Neural cell (in vitro differentiated cells): ENCODE measurements around the gene SH3D19. TPM values are rescaled to one million over a fixed set of nuclear protein-coding genes. Genes with fewer than 3 reads are reported as not detected.

Experiments
- H2AFZ ChIP-seq: fragments of 200-600, 300-800 bp; sonication (generic), shearing (Covaris generic); 2 replicates; pipeline ENCODE4 v1.6.0; 2014; ENCODE audit warnings: low read depth, mild to moderate bottlenecking, antibody characterized with exemption, low read length, moderate library complexity
- H3F3A ChIP-seq: fragments of 200-600 bp; shearing (Covaris generic); 2 replicates; pipeline ENCODE4 v1.6.1; 2016; ENCODE audit warnings: mild to moderate bottlenecking, moderate library complexity, mixed read lengths, antibody characterized with exemption, low read length; ENCODE audit not compliant: insufficient read depth, poor library complexity, severe bottlenecking
- H3K27ac ChIP-seq: fragments of 200-600, 300-800 bp; sonication (generic), shearing (Covaris generic); 2 replicates; pipeline ENCODE4 v1.5.1; 2014; ENCODE audit warnings: mild to moderate bottlenecking, low read length, moderate library complexity
- H3K27me3 ChIP-seq: fragments of 300-800, 200-600 bp; sonication (generic), shearing (Covaris generic); 2 replicates; pipeline ENCODE4 v1.6.0; 2014; ENCODE audit warnings: mild to moderate bottlenecking, low read depth, low read length, moderate library complexity; ENCODE audit not compliant: insufficient read depth
- H3K36me3 ChIP-seq: fragments of 300-800, 200-600 bp; sonication (generic), shearing (Covaris generic); 2 replicates; pipeline ENCODE4 v1.5.1; 2014; ENCODE audit warnings: mild to moderate bottlenecking, antibody characterized with exemption, low read length, moderate library complexity; ENCODE audit not compliant: insufficient read depth
- H3K4me2 ChIP-seq: fragments of 300-800, 200-600 bp; sonication (generic), shearing (Covaris generic); 2 replicates; pipeline ENCODE4 v1.6.0; 2014; ENCODE audit warnings: mild to moderate bottlenecking, low read length
- H3K4me3 ChIP-seq: fragments of 300-800, 200-600 bp; sonication (generic), shearing (Covaris generic); 2 replicates; pipeline ENCODE4 v1.5.1; 2014; ENCODE audit warnings: mild to moderate bottlenecking, low read length, moderate library complexity
- H3K79me2 ChIP-seq: fragments of 200-600 bp; shearing (Covaris generic); replicated peaks from 2 replicates; pipeline ENCODE4 v1.6.0; 2014; ENCODE audit warnings: mild to moderate bottlenecking, low read length, moderate library complexity; ENCODE audit not compliant: insufficient read depth
- H3K9ac ChIP-seq: fragments of 300-800, 200-600 bp; sonication (generic), shearing (Covaris generic); 2 replicates; pipeline ENCODE4 v1.6.1; 2016; ENCODE audit warnings: mild to moderate bottlenecking, low read length, mixed read lengths
- H3K9me2 ChIP-seq: fragments of 200-600 bp; shearing (Covaris generic); 2 replicates; pipeline ENCODE4 v1.6.1; 2016; ENCODE audit warnings: mild to moderate bottlenecking, low read length, mixed read lengths; ENCODE audit not compliant: insufficient read depth
- H3K9me3 ChIP-seq: fragments of 200-600, 300-800 bp; sonication (generic), shearing (Covaris generic); 2 replicates; pipeline ENCODE4 v1.6.1; 2016; ENCODE audit warnings: mild to moderate bottlenecking, mixed run types, low read length, moderate library complexity, mixed read lengths
- H4K20me1 ChIP-seq: fragments of 200-600 bp; shearing (Covaris generic); 2 replicates; pipeline ENCODE4 v1.6.1; 2016; ENCODE audit warnings: mild to moderate bottlenecking, mixed run types; ENCODE audit not compliant: insufficient read depth
- CTCF ChIP-seq: fragments of 450-650 bp; IDR thresholded peaks from 2 replicates; pipeline ENCODE4 v1.5.1; 2014; ENCODE audit warnings: antibody characterized with exemption, mild to moderate bottlenecking, moderate library complexity; ENCODE audit not compliant: poor library complexity, severe bottlenecking
- EP300 ChIP-seq: fragments of 450-650 bp; conservative IDR thresholded peaks from 2 replicates; pipeline ENCODE4 v1.6.1; 2014; ENCODE audit warnings: antibody characterized with exemption, mild to moderate bottlenecking, moderate library complexity; ENCODE audit not compliant: poor library complexity, severe bottlenecking
- EZH2 ChIP-seq: fragments of 200-600, 300-800 bp; shearing (Covaris generic), sonication (generic); IDR thresholded peaks from 2 replicates; pipeline ENCODE4 v1.6.1; 2014; ENCODE audit warnings: antibody characterized with exemption, low read length, borderline replicate concordance, mild to moderate bottlenecking; ENCODE audit not compliant: insufficient read depth, poor library complexity, severe bottlenecking
- MXI1 ChIP-seq: fragments of 450-650 bp; conservative IDR thresholded peaks from 2 replicates; pipeline ENCODE4 v1.6.1; 2014; ENCODE audit warnings: antibody characterized with exemption, mild to moderate bottlenecking; ENCODE audit not compliant: poor library complexity, severe bottlenecking
- POLR2AphosphoS5 ChIP-seq: IDR thresholded peaks from 2 replicates; pipeline ENCODE4 v1.6.1; 2012
- RAD21 ChIP-seq: fragments of 450-650 bp; conservative IDR thresholded peaks from 2 replicates; pipeline ENCODE4 v1.6.1; 2014; ENCODE audit warnings: antibody characterized with exemption, mild to moderate bottlenecking, moderate library complexity
- REST ChIP-seq: IDR thresholded peaks from 2 replicates; pipeline ENCODE4 v1.6.1; 2012; ENCODE audit warnings: borderline replicate concordance
- SMC3 ChIP-seq: fragments of 450-650 bp; conservative IDR thresholded peaks from 2 replicates; pipeline ENCODE4 v1.6.1; 2014; ENCODE audit warnings: antibody characterized with exemption, mild to moderate bottlenecking, moderate library complexity; ENCODE audit not compliant: poor library complexity
- TAF1 ChIP-seq: IDR thresholded peaks from 2 replicates; pipeline ENCODE4 v1.6.1; 2012; ENCODE audit warnings: low read depth
- polyA plus RNA-seq: library from polyadenylated mRNA; depleted of rRNA; stranded (reverse); fragments of >200 nt; gene quantifications from 2 replicates; pipeline ENCODE4 v1.2.3, GENCODE V29; 2014

The SH3D19 gene
- polyA plus RNA-seq, 1 donor from 2014 or later = 0.46 TPM

GRCh38 chr4:151099229-151099975 lies 226.0 kb downstream of the SH3D19 start, which contains the start of gene RPS3A:
Gene RPS3A, plus strand, starts transcription at chr4:151099628. Its CDS starts 25 bp downstream, at chr4:151099653.
- TF ChIP-seq RAD21 = peak; percentile 51
- peak; percentile 98 for TF ChIP-seq REST
- peak; percentile 57 for TF ChIP-seq SMC3
- peak; percentile 94 for TF ChIP-seq MXI1
- peak; percentile 94 for TF ChIP-seq POLR2AphosphoS5
- no peak for TF ChIP-seq EZH2
- peak; percentile 99 for TF ChIP-seq CTCF
- peak; percentile 84 for TF ChIP-seq EP300
- TF ChIP-seq TAF1 = peak; percentile 99
- Histone ChIP-seq H3K79me2 (peaks cover 28% of the 10 kb centered on the region), H2AFZ (peak within 1 kb of the TSS; percentile 87), H3K9me3 (no peaks in the 10 kb centered on the region), H3K9me2 (no peaks in the 10 kb centered on the region), H3K27me3 (no peaks in the 10 kb centered on the region), H3K27ac (peak within 1 kb of the TSS; percentile 80), H3K36me3 (no peaks in the 10 kb centered on the region), H3K4me2 (peak within 1 kb of the TSS; percentile 83), H3K9ac (peak within 1 kb of the TSS; percentile 84), H3K4me3 (peak within 1 kb of the TSS; percentile 95), H3F3A (no peaks in the 10 kb centered on the region), H4K20me1 (no peaks in the 10 kb centered on the region)

GRCh38 chr4:151098979-151099228 lies 226.5 kb downstream of the SH3D19 start:
- Histone ChIP-seq H3K4me3 (peak overlapping the region; percentile 95), H3K9ac (no peak overlapping the region), H3K36me3 (no peaks in the 10 kb centered on the region), H3K27ac (no peak overlapping the region), H3K79me2 (peaks cover 28% of the 10 kb centered on the region), H3K9me2 (no peaks in the 10 kb centered on the region), H3F3A (no peaks in the 10 kb centered on the region), H3K9me3 (no peaks in the 10 kb centered on the region), H2AFZ (peak overlapping the region; percentile 71), H4K20me1 (no peaks in the 10 kb centered on the region), H3K27me3 (no peaks in the 10 kb centered on the region), H3K4me2 (no peak overlapping the region)
- no peak for TF ChIP-seq EZH2
- TF ChIP-seq POLR2AphosphoS5 = no peak
- TF ChIP-seq CTCF = no peak
- TF ChIP-seq RAD21 = no peak
- no peak for TF ChIP-seq MXI1
